ENCODE data around the gene MAST4.

DNA sequence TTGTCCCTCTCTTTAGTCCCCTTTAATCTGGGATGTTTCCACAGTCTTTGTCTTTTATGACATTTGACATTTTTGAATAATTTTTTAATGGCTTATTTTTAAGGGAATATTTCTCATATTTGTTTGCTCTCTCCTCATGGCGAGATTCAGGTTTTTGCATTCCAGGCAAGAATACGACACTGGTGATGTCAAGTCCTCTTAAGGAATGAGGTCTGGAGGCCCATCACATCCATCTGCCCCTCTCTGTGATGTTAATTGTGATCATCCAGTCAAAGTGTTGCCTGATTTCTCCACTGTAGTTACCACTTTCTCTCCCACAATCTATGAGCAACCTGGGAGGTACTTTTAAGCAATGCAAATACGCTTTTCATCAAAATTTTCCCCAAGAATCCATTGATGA lies 193.2 kb downstream of the MAST4 start:
- TF ChIP-seq, protein P1, sequence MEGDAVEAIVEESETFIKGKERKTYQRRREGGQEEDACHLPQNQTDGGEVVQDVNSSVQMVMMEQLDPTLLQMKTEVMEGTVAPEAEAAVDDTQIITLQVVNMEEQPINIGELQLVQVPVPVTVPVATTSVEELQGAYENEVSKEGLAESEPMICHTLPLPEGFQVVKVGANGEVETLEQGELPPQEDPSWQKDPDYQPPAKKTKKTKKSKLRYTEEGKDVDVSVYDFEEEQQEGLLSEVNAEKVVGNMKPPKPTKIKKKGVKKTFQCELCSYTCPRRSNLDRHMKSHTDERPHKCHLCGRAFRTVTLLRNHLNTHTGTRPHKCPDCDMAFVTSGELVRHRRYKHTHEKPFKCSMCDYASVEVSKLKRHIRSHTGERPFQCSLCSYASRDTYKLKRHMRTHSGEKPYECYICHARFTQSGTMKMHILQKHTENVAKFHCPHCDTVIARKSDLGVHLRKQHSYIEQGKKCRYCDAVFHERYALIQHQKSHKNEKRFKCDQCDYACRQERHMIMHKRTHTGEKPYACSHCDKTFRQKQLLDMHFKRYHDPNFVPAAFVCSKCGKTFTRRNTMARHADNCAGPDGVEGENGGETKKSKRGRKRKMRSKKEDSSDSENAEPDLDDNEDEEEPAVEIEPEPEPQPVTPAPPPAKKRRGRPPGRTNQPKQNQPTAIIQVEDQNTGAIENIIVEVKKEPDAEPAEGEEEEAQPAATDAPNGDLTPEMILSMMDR (IDR thresholded peaks at IDR 0.05): no peak
- no peak for TF ChIP-seq POLR2AphosphoS5 (IDR thresholded peaks at IDR 0.05)

Measured in gastroesophageal sphincter (tissue), 3 donors.